Measurements from ENCODE around the gene YPEL3.

YPEL3 gene

GRCh38 chr16:30096862-30097563, 1.0 kb upstream of the YPEL3 start:
- H3K4me1 ChIP-seq (ENCODE audit: insufficient read depth, low read length): peaks cover 8% of the 10 kb centered on the region; the same call in 1 of the 2 replicates
- peak overlapping the region; percentile 87; the same call in 1 of the 2 replicates for H3K9ac ChIP-seq (ENCODE audit: low read depth, low read length)
- peak overlapping the region; percentile 78 for H3K27ac ChIP-seq (ENCODE audit: low read length)
- H3K27me3 ChIP-seq (ENCODE audit: insufficient read depth, low read length): no peaks in the 10 kb centered on the region
- peaks cover 14% of the 10 kb centered on the region for H3K36me3 ChIP-seq (ENCODE audit: insufficient read depth, low read depth, low read length)
- peaks cover 22% of the 10 kb centered on the region for H3K9me3 ChIP-seq (ENCODE audit: insufficient read depth, low read depth, low read length)
- H3K4me3 ChIP-seq (ENCODE audit: low read length): peak overlapping the region; percentile 58

GRCh38 chr16:30095166-30096078, 591 bp downstream of the YPEL3 start:
- H3K9me3 ChIP-seq (ENCODE audit: insufficient read depth, low read depth, low read length): peaks cover 22% of the 10 kb centered on the region
- peak overlapping the region; percentile 65 for H3K4me3 ChIP-seq (ENCODE audit: low read length)
- peaks cover 14% of the 10 kb centered on the region for H3K36me3 ChIP-seq (ENCODE audit: insufficient read depth, low read depth, low read length)
- H3K27me3 ChIP-seq (ENCODE audit: insufficient read depth, low read length): no peaks in the 10 kb centered on the region
- peak overlapping the region; percentile 79; the same call in 1 of the 2 replicates for H3K9ac ChIP-seq (ENCODE audit: low read depth, low read length)
- H3K27ac ChIP-seq (ENCODE audit: low read length): peak overlapping the region; percentile 70
- peaks cover 8% of the 10 kb centered on the region; the same call in 1 of the 2 replicates for H3K4me1 ChIP-seq (ENCODE audit: insufficient read depth, low read length)

GRCh38 chr16:30094541-30095165, 1.4 kb downstream of the YPEL3 start:
- Histone ChIP-seq H3K36me3 (ENCODE audit: insufficient read depth, low read depth, low read length) (peaks cover 14% of the 10 kb centered on the region), H3K4me1 (ENCODE audit: insufficient read depth, low read length) (peaks cover 8% of the 10 kb centered on the region; the same call in 1 of the 2 replicates), H3K9me3 (ENCODE audit: insufficient read depth, low read depth, low read length) (peaks cover 22% of the 10 kb centered on the region), H3K27me3 (ENCODE audit: insufficient read depth, low read length) (no peaks in the 10 kb centered on the region), H3K9ac (ENCODE audit: low read depth, low read length) (no peak overlapping the region), H3K4me3 (ENCODE audit: low read length) (peak overlapping the region; percentile 65; the same call in 1 of the 2 replicates), H3K27ac (ENCODE audit: low read length) (no peak overlapping the region)

- Histone ChIP-seq H3K27ac (ENCODE audit: low read length) (no peak overlapping the region), H3K9ac (ENCODE audit: low read depth, low read length) (peak overlapping the region; percentile 86), H3K4me3 (ENCODE audit: low read length) (peak overlapping the region; percentile 90), H3K36me3 (ENCODE audit: insufficient read depth, low read depth, low read length) (peaks cover 10% of the 10 kb centered on the region), H3K4me1 (ENCODE audit: insufficient read depth, low read length) (peaks cover 8% of the 10 kb centered on the region; the same call in 1 of the 2 replicates), H3K9me3 (ENCODE audit: insufficient read depth, low read depth, low read length) (peaks cover 10% of the 10 kb centered on the region), H3K27me3 (ENCODE audit: insufficient read depth, low read length) (no peaks in the 10 kb centered on the region)
Measured at GRCh38 chr16:30092373-30093010, 3.5 kb downstream of the YPEL3 start.

GRCh38 chr16:30091474-30092372, 4.3 kb downstream of the YPEL3 start, which contains the start of gene TBX6:
TBX6 (minus strand) TSS chr16:30091924; CDS start chr16:30091193, 731 bp downstream.
- H3K36me3 ChIP-seq (ENCODE audit: insufficient read depth, low read depth, low read length): peaks cover 5% of the 10 kb centered on the region
- no peak within 1 kb of the TSS for H3K27ac ChIP-seq (ENCODE audit: low read length)
- peak within 1 kb of the TSS; percentile 90 for H3K4me3 ChIP-seq (ENCODE audit: low read length)
- H3K27me3 ChIP-seq (ENCODE audit: insufficient read depth, low read length): no peaks in the 10 kb centered on the region
- peaks cover 7% of the 10 kb centered on the region; the same call in 1 of the 2 replicates for H3K4me1 ChIP-seq (ENCODE audit: insufficient read depth, low read length)
- H3K9me3 ChIP-seq (ENCODE audit: insufficient read depth, low read depth, low read length): peaks cover 2% of the 10 kb centered on the region
- H3K9ac ChIP-seq (ENCODE audit: low read depth, low read length): peak within 1 kb of the TSS; percentile 86

- Histone ChIP-seq H3K36me3 (ENCODE audit: insufficient read depth, low read depth, low read length) (peaks cover 5% of the 10 kb centered on the region), H3K4me3 (ENCODE audit: low read length) (peak overlapping the region; percentile 90), H3K4me1 (ENCODE audit: insufficient read depth, low read length) (peaks cover 3% of the 10 kb centered on the region; the same call in 1 of the 2 replicates), H3K27me3 (ENCODE audit: insufficient read depth, low read length) (no peaks in the 10 kb centered on the region), H3K9me3 (ENCODE audit: insufficient read depth, low read depth, low read length) (no peaks in the 10 kb centered on the region), H3K9ac (ENCODE audit: low read depth, low read length) (peak overlapping the region; percentile 67; the same call in 1 of the 2 replicates), H3K27ac (ENCODE audit: low read length) (no peak overlapping the region)
Measured at GRCh38 chr16:30090610-30091331, 5.2 kb downstream of the YPEL3 start.

- Histone ChIP-seq H3K9ac (ENCODE audit: low read depth, low read length) (no peak overlapping the region), H3K27ac (ENCODE audit: low read length) (no peak overlapping the region), H3K36me3 (ENCODE audit: insufficient read depth, low read depth, low read length) (peaks cover 19% of the 10 kb centered on the region), H3K4me1 (ENCODE audit: insufficient read depth, low read length) (no peaks in the 10 kb centered on the region), H3K9me3 (ENCODE audit: insufficient read depth, low read depth, low read length) (no peaks in the 10 kb centered on the region), H3K27me3 (ENCODE audit: insufficient read depth, low read length) (no peaks in the 10 kb centered on the region), H3K4me3 (ENCODE audit: low read length) (no peak overlapping the region)
Measured at GRCh38 chr16:30088832-30089624, 7.0 kb downstream of the YPEL3 start.

GRCh38 chr16:30088237-30088831, 7.7 kb downstream of the YPEL3 start:
- Histone ChIP-seq H3K36me3 (ENCODE audit: insufficient read depth, low read depth, low read length) (peaks cover 24% of the 10 kb centered on the region), H3K4me3 (ENCODE audit: low read length) (no peak overlapping the region), H3K27me3 (ENCODE audit: insufficient read depth, low read length) (no peaks in the 10 kb centered on the region), H3K4me1 (ENCODE audit: insufficient read depth, low read length) (no peaks in the 10 kb centered on the region), H3K27ac (ENCODE audit: low read length) (no peak overlapping the region), H3K9me3 (ENCODE audit: insufficient read depth, low read depth, low read length) (no peaks in the 10 kb centered on the region), H3K9ac (ENCODE audit: low read depth, low read length) (no peak overlapping the region)

- H3K4me1 ChIP-seq (ENCODE audit: insufficient read depth, low read length): no peaks in the 10 kb centered on the region
- H3K4me3 ChIP-seq (ENCODE audit: low read length): no peak overlapping the region
- H3K36me3 ChIP-seq (ENCODE audit: insufficient read depth, low read depth, low read length): peaks cover 34% of the 10 kb centered on the region
- H3K9me3 ChIP-seq (ENCODE audit: insufficient read depth, low read depth, low read length): no peaks in the 10 kb centered on the region
- no peak overlapping the region for H3K9ac ChIP-seq (ENCODE audit: low read depth, low read length)
- H3K27me3 ChIP-seq (ENCODE audit: insufficient read depth, low read length): no peaks in the 10 kb centered on the region
- H3K27ac ChIP-seq (ENCODE audit: low read length): no peak overlapping the region
Measured at GRCh38 chr16:30087181-30087898, 8.7 kb downstream of the YPEL3 start.

Measured in iPS-20b (cell line).